ENCODE data around the gene HARS1.

- TF ChIP-seq CTCF (IDR thresholded peaks at IDR 0.05 in 2 of 3, conservative IDR thresholded peaks at IDR 0.05 in 1 of 3; ENCODE audit: control insufficient read depth in 2 of 3, extremely low read depth in 1 of 3, insufficient read depth in 1 of 3, low read depth in 3 of 3, low read length in 3 of 3) (no peak), MAX (IDR thresholded peaks at IDR 0.05; ENCODE audit: low read depth, low read length) (no peak), RFX5 (IDR thresholded peaks at IDR 0.05; ENCODE audit: low read depth, low read length) (no peak), MEF2A (IDR thresholded peaks at IDR 0.05; ENCODE audit: insufficient read depth, low read depth, low read length) (no peak), PRDM15 (CRISPR knock-in tag; IDR thresholded peaks at IDR 0.05) (no peak), SP1 (IDR thresholded peaks at IDR 0.05; ENCODE audit: low read depth, low read length) (no peak), ZBED1 (IDR thresholded peaks at IDR 0.05; ENCODE audit: borderline replicate concordance) (no peak)
Observed at GRCh38 chr5:140647042-140647419, 44.1 kb downstream of the HARS1 start.

All from GM12878 (cell line).